Neural cell (in vitro differentiated cells): ENCODE results near the gene TPSAB1. TPM values are rescaled to one million over a fixed set of nuclear protein-coding genes. Genes with fewer than 3 reads are reported as not detected.
"Not testable (repeated sequence)": the region's sequence is repeated elsewhere in the genome, so short reads cannot be mapped to it uniquely, and the experiment has no call there.

Experiments used
- H2AFZ ChIP-seq: fragments of 200-600, 300-800 bp; sonication (generic), shearing (Covaris generic); 2 replicates; pipeline ENCODE4 v1.6.0; 2014; ENCODE audit warnings: low read depth, mild to moderate bottlenecking, antibody characterized with exemption, low read length, moderate library complexity
- H3F3A ChIP-seq: fragments of 200-600 bp; shearing (Covaris generic); 2 replicates; pipeline ENCODE4 v1.6.1; 2016; ENCODE audit warnings: mild to moderate bottlenecking, moderate library complexity, mixed read lengths, antibody characterized with exemption, low read length; ENCODE audit not compliant: insufficient read depth, poor library complexity, severe bottlenecking
- H3K27ac ChIP-seq: fragments of 200-600, 300-800 bp; sonication (generic), shearing (Covaris generic); 2 replicates; pipeline ENCODE4 v1.5.1; 2014; ENCODE audit warnings: mild to moderate bottlenecking, low read length, moderate library complexity
- H3K27me3 ChIP-seq: fragments of 300-800, 200-600 bp; sonication (generic), shearing (Covaris generic); 2 replicates; pipeline ENCODE4 v1.6.0; 2014; ENCODE audit warnings: mild to moderate bottlenecking, low read depth, low read length, moderate library complexity; ENCODE audit not compliant: insufficient read depth
- H3K36me3 ChIP-seq: fragments of 300-800, 200-600 bp; sonication (generic), shearing (Covaris generic); 2 replicates; pipeline ENCODE4 v1.5.1; 2014; ENCODE audit warnings: mild to moderate bottlenecking, antibody characterized with exemption, low read length, moderate library complexity; ENCODE audit not compliant: insufficient read depth
- H3K4me2 ChIP-seq: fragments of 300-800, 200-600 bp; sonication (generic), shearing (Covaris generic); 2 replicates; pipeline ENCODE4 v1.6.0; 2014; ENCODE audit warnings: mild to moderate bottlenecking, low read length
- H3K4me3 ChIP-seq: fragments of 300-800, 200-600 bp; sonication (generic), shearing (Covaris generic); 2 replicates; pipeline ENCODE4 v1.5.1; 2014; ENCODE audit warnings: mild to moderate bottlenecking, low read length, moderate library complexity
- H3K79me2 ChIP-seq: fragments of 200-600 bp; shearing (Covaris generic); replicated peaks from 2 replicates; pipeline ENCODE4 v1.6.0; 2014; ENCODE audit warnings: mild to moderate bottlenecking, low read length, moderate library complexity; ENCODE audit not compliant: insufficient read depth
- H3K9ac ChIP-seq: fragments of 300-800, 200-600 bp; sonication (generic), shearing (Covaris generic); 2 replicates; pipeline ENCODE4 v1.6.1; 2016; ENCODE audit warnings: mild to moderate bottlenecking, low read length, mixed read lengths
- H3K9me2 ChIP-seq: fragments of 200-600 bp; shearing (Covaris generic); 2 replicates; pipeline ENCODE4 v1.6.1; 2016; ENCODE audit warnings: mild to moderate bottlenecking, low read length, mixed read lengths; ENCODE audit not compliant: insufficient read depth
- H3K9me3 ChIP-seq: fragments of 200-600, 300-800 bp; sonication (generic), shearing (Covaris generic); 2 replicates; pipeline ENCODE4 v1.6.1; 2016; ENCODE audit warnings: mild to moderate bottlenecking, mixed run types, low read length, moderate library complexity, mixed read lengths
- H4K20me1 ChIP-seq: fragments of 200-600 bp; shearing (Covaris generic); 2 replicates; pipeline ENCODE4 v1.6.1; 2016; ENCODE audit warnings: mild to moderate bottlenecking, mixed run types; ENCODE audit not compliant: insufficient read depth
- EP300 ChIP-seq: fragments of 450-650 bp; conservative IDR thresholded peaks from 2 replicates; pipeline ENCODE4 v1.6.1; 2014; ENCODE audit warnings: antibody characterized with exemption, mild to moderate bottlenecking, moderate library complexity; ENCODE audit not compliant: poor library complexity, severe bottlenecking
- EZH2 ChIP-seq: fragments of 200-600, 300-800 bp; shearing (Covaris generic), sonication (generic); IDR thresholded peaks from 2 replicates; pipeline ENCODE4 v1.6.1; 2014; ENCODE audit warnings: antibody characterized with exemption, low read length, borderline replicate concordance, mild to moderate bottlenecking; ENCODE audit not compliant: insufficient read depth, poor library complexity, severe bottlenecking
- MXI1 ChIP-seq: fragments of 450-650 bp; conservative IDR thresholded peaks from 2 replicates; pipeline ENCODE4 v1.6.1; 2014; ENCODE audit warnings: antibody characterized with exemption, mild to moderate bottlenecking; ENCODE audit not compliant: poor library complexity, severe bottlenecking
- POLR2AphosphoS5 ChIP-seq: IDR thresholded peaks from 2 replicates; pipeline ENCODE4 v1.6.1; 2012
- RAD21 ChIP-seq: fragments of 450-650 bp; conservative IDR thresholded peaks from 2 replicates; pipeline ENCODE4 v1.6.1; 2014; ENCODE audit warnings: antibody characterized with exemption, mild to moderate bottlenecking, moderate library complexity
- SMC3 ChIP-seq: fragments of 450-650 bp; conservative IDR thresholded peaks from 2 replicates; pipeline ENCODE4 v1.6.1; 2014; ENCODE audit warnings: antibody characterized with exemption, mild to moderate bottlenecking, moderate library complexity; ENCODE audit not compliant: poor library complexity
- TAF1 ChIP-seq: IDR thresholded peaks from 2 replicates; pipeline ENCODE4 v1.6.1; 2012; ENCODE audit warnings: low read depth
- polyA plus RNA-seq: library from polyadenylated mRNA; depleted of rRNA; stranded (reverse); fragments of >200 nt; gene quantifications from 2 replicates; pipeline ENCODE4 v1.2.3, GENCODE V29; 2014
- TF ChIP-seq, protein P1 (sequence below): IDR thresholded peaks from 2 replicates; pipeline ENCODE4 v1.6.1; 2012; ENCODE audit warnings: borderline replicate concordance
- TF ChIP-seq, protein P2 (sequence below): fragments of 450-650 bp; IDR thresholded peaks from 2 replicates; pipeline ENCODE4 v1.5.1; 2014; ENCODE audit warnings: antibody characterized with exemption, mild to moderate bottlenecking, moderate library complexity; ENCODE audit not compliant: poor library complexity, severe bottlenecking

TPSAB1 gene
- polyA plus RNA-seq, 1 donor from 2014 or later = not detected

DNA sequence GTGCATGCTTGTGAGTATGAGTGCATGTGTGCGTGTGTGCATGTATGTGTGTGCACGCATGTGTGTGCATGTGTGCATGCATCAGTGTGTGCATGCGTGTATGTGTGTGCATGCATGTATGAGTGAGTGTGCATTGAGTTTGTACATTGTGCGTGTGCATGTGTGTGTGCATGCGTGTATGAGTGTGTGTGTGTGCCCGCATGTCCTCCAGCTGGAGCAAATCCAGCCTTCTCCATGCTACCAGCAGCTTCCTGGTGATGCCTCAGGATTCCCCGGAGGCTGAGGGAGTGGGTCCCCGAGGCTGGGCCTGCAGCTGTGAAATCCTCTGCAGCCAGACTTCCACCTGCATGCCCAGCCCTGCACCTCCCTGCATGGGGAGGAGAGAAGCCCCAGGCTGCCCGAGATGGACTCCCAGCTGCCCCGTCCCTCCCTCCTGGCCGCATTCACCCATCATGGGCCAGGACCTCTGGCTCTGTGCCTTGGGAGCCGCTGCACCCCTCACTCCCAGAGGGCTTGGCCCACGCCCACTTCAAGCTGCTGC, 24.7 kb downstream of the TPSAB1 start:
- Histone ChIP-seq H3K9me3 (no peaks in the 10 kb centered on the region), H3K9ac (no peak overlapping the region), H3K4me3 (no peak overlapping the region), H3K27ac (no peak overlapping the region), H3F3A (no peaks in the 10 kb centered on the region), H3K27me3 (peaks cover under 1% of the 10 kb centered on the region), H2AFZ (no peak overlapping the region), H3K36me3 (no peaks in the 10 kb centered on the region), H3K9me2 (no peaks in the 10 kb centered on the region), H4K20me1 (no peaks in the 10 kb centered on the region), H3K4me2 (no peak overlapping the region), H3K79me2 (no peaks in the 10 kb centered on the region)
- TF ChIP-seq, protein P1, sequence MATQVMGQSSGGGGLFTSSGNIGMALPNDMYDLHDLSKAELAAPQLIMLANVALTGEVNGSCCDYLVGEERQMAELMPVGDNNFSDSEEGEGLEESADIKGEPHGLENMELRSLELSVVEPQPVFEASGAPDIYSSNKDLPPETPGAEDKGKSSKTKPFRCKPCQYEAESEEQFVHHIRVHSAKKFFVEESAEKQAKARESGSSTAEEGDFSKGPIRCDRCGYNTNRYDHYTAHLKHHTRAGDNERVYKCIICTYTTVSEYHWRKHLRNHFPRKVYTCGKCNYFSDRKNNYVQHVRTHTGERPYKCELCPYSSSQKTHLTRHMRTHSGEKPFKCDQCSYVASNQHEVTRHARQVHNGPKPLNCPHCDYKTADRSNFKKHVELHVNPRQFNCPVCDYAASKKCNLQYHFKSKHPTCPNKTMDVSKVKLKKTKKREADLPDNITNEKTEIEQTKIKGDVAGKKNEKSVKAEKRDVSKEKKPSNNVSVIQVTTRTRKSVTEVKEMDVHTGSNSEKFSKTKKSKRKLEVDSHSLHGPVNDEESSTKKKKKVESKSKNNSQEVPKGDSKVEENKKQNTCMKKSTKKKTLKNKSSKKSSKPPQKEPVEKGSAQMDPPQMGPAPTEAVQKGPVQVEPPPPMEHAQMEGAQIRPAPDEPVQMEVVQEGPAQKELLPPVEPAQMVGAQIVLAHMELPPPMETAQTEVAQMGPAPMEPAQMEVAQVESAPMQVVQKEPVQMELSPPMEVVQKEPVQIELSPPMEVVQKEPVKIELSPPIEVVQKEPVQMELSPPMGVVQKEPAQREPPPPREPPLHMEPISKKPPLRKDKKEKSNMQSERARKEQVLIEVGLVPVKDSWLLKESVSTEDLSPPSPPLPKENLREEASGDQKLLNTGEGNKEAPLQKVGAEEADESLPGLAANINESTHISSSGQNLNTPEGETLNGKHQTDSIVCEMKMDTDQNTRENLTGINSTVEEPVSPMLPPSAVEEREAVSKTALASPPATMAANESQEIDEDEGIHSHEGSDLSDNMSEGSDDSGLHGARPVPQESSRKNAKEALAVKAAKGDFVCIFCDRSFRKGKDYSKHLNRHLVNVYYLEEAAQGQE = no peak
- TF ChIP-seq TAF1 (no peak), MXI1 (no peak), EZH2 (no peak), EP300 (no peak), POLR2AphosphoS5 (no peak), RAD21 (no peak), SMC3 (no peak)
- TF ChIP-seq, protein P2, sequence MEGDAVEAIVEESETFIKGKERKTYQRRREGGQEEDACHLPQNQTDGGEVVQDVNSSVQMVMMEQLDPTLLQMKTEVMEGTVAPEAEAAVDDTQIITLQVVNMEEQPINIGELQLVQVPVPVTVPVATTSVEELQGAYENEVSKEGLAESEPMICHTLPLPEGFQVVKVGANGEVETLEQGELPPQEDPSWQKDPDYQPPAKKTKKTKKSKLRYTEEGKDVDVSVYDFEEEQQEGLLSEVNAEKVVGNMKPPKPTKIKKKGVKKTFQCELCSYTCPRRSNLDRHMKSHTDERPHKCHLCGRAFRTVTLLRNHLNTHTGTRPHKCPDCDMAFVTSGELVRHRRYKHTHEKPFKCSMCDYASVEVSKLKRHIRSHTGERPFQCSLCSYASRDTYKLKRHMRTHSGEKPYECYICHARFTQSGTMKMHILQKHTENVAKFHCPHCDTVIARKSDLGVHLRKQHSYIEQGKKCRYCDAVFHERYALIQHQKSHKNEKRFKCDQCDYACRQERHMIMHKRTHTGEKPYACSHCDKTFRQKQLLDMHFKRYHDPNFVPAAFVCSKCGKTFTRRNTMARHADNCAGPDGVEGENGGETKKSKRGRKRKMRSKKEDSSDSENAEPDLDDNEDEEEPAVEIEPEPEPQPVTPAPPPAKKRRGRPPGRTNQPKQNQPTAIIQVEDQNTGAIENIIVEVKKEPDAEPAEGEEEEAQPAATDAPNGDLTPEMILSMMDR = no peak

DNA sequence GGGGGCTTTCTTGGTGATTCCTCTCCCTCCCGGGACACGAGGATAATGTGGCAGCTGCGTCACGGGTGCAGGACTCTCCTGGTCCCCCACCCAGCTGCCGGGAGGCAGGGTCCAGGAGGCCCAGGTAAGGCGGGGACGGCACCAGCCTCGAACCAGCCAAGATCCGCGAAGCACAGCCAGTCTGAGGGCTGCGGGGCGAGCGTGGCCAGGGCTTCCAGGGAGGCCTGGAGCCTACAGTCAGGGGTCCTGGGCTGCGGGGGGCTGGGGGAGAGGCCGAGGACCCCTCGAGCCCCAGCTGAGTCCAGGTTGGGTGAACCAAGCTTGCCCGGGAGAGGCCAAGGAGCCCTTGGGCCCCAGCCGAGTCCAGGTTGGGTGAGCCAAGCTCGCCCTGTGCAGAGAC, 25.3 kb downstream of the TPSAB1 start:
- H4K20me1 ChIP-seq = no peaks in the 10 kb centered on the region
- no peaks in the 10 kb centered on the region for H3F3A ChIP-seq

DNA sequence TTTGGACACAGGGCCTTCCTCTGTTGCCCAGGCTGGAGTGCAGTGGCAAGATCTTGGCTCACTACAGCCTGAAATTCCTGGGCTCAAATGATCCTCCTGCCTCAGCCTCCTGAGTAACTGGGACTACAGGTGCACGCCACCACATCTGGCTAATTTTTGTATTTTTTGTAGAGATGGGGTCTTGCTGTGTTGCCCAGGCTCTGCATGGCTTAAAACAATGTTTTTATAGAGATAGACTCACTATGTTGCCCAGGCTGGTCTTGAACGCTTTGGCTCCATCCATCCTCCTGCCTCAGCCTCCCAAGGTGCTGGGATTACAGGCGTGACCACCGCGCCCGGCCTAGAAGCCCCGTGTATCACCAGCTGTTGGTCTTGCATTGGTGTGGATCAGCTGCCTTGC, 28.9 kb downstream of the TPSAB1 start:
- H3K27me3 ChIP-seq, H4K20me1 ChIP-seq, H3K79me2 ChIP-seq, H2AFZ ChIP-seq, H3K9me2 ChIP-seq, H3F3A ChIP-seq, H3K36me3 ChIP-seq, H3K4me3 ChIP-seq, H3K9ac ChIP-seq, H3K27ac ChIP-seq, H3K9me3 ChIP-seq, H3K4me2 ChIP-seq: not testable (repeated sequence)

More for the DNA sequence above, 25.3 kb downstream of the TPSAB1 start:
- Histone ChIP-seq H3K4me3 (no peak overlapping the region), H3K9me3 (no peaks in the 10 kb centered on the region), H3K36me3 (no peaks in the 10 kb centered on the region), H3K27me3 (no peaks in the 10 kb centered on the region), H3K4me2 (no peak overlapping the region), H2AFZ (no peak overlapping the region), H3K27ac (no peak overlapping the region), H3K9me2 (no peaks in the 10 kb centered on the region), H3K9ac (no peak overlapping the region), H3K79me2 (no peaks in the 10 kb centered on the region)
- TF ChIP-seq POLR2AphosphoS5 (no peak), SMC3 (no peak)
